DMS53 treated with DMSO at 0.1 percent for 48 hours (cell line): ENCODE measurements around the gene GOSR2.

Experiments used
- DNase-seq: peaks from one replicate; lab custom pipeline; 2025; ENCODE audit not compliant: unreplicated experiment; lab: John Stamatoyannopoulos, UW

GOSR2 gene

DNA sequence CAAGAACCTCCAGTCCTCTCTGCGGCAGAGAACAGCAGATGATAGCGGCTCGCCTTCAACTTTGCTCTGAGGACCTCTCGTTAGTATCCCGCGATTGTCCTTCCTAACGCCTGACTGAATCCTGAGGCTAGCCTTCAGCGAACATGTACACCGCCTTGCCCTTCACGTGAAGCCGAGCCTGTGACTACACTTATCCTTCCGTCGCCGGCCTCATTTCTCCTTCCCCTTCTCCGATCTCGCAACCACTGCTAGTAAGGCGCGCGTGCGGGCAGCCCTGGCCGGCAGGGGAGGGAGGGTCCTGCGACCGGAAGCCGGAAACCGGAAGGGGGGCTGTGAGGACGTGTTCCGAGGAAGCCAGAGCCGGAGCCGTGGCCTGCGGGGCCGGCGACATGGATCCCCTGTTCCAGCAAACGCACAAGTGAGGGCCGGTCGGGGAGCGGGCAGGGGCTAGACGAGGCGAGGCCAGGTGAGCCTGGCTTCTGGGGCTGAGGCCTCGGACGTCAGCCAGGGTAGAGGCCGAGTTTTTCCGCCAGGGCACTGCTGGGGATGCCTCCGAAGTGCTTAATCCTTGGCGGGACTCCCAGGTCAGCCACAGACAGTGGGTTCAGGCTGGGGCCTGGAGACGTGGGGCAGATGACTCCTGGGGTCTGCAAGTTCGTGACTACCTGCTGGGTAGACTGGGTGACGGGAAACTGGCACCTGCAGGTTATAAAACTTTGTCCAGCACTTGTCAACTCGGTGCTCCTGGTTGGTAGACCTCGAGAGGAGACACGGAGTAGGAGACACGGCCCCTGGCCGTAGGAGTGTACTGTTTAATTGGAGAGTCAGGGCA is at the start of gene GOSR2:
GOSR2 (plus strand) TSS at position 357 of the 832 bp plus-strand sequence; CDS start at position 390, 33 bp downstream.
- DNase-seq: peak; percentile 97

DNA sequence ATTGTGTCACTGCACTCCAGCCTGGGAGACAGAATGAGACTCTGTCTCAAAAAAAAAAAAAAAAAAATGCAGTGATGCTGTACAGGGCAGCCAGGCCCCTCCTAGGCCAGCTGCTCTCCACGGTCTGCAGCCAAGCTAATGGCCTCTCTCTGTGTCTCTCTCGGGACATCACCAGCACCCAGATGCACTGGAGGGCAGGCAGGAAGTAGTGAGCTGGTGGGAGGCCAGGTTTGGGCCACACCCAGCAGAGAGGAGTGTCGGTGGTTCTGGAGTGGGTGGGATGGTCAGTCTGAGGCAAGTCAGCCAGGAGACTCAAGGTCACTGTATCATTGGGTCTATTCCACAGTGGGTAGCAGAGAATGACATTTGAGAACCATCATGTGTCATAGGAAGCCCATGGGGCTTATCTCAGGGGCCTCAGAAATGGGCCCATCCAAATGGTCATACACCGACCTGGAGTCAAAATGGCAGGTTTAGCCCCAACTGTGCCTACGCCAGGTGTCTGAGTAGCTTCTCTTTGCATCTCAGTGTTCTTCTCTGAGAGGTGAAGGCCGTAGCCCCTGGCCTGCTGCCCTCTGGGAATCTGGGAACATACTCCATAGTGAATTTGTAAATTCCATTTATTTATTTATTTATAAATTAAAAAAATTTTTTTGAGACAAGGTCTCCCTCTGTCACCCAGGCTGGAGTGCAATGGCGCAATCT is 48.9 kb upstream of the GOSR2 start:
- DNase-seq: peak; percentile 39

DNA sequence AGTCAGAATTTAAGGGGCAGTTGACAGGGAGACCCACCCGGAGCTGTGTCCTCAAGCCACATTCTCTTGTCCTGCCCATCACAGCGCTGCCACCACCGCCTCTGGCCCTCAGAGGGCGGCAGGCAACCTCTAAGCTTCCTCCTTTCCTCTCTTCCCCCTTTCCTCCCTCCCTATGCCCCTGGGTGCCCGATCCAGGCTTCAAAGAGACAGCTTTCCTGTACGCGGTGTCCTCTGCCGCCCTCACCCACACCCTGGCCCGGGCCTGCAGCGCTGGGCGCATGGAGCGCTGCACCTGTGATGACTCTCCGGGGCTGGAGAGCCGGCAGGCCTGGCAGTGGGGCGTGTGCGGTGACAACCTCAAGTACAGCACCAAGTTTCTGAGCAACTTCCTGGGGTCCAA is 48.1 kb upstream of the GOSR2 start:
- no peak for DNase-seq

DNA sequence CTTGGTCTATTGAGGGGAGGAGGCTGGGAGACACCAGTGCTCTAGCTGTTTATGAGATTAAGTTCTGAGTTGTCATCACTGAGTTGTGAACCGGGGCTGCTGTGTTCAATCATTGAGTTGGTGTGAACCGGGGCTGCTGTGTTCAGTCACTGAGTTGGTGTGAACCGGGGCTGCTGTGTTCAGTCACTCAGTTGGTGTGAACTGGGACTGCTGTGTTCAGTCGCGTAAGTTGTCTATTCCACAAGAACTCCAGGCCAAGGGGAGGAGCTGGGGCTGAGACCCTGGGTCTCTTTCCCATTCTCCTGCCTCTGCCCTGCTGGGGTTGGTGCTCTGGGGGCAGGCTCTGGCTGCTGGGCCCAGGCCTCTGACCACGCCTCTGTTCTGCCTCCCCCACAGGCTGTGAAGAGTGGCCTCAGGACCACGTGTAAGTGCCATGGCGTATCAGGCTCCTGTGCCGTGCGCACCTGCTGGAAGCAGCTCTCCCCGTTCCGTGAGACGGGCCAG is 47.1 kb upstream of the GOSR2 start:
- no peak for DNase-seq

DNA sequence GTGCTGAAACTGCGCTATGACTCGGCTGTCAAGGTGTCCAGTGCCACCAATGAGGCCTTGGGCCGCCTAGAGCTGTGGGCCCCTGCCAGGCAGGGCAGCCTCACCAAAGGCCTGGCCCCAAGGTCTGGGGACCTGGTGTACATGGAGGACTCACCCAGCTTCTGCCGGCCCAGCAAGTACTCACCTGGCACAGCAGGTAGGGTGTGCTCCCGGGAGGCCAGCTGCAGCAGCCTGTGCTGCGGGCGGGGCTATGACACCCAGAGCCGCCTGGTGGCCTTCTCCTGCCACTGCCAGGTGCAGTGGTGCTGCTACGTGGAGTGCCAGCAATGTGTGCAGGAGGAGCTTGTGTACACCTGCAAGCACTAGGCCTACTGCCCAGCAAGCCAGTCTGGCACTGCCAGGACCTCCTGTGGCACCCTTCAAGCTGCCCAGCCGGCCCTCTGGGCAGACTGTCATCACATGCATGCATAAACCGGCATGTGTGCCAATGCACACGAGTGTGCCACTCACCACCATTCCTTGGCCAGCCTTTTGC is 46.5 kb upstream of the GOSR2 start:
- peak; percentile 97 for DNase-seq

DNA sequence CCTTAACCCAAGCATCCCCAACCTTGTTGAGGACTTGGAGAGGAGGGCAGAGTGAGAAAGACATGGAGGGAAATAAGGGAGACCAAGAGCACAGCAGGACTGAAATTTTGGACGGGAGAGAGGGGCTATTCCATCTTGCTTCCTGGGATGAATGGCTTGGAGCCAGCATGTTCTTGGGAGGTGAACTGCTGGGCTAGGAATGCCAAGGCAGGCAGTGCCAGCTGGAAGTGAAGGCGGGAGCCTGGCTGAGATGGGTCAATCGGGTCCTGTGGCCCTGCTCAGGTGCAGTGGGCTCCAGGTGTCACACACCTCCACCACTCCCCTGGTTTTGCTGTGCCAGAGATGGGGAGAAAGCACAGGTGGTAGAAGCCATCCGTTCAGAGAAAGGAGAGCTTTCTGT is 46.0 kb upstream of the GOSR2 start:
- no peak for DNase-seq

DNA sequence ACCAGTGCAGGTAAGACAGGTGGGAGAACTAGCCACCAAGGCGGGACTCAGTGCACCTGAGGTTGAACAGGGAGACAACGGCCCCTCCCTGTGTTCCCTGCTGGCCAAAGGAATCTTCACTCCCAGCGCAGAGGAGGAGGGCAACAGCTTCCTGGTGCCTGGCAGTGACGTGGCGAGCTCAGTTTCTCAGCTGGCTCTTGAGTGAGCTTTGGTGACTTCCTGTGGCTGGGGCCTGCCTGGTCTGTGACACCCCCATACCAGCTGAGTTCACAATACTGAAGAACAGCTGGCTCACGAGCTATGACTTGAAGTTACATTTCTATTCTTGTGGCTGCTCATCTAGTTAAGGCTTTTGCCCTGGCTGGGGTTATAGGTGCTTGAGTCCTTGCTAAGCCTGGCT is 45.5 kb upstream of the GOSR2 start:
- no peak for DNase-seq

DNA sequence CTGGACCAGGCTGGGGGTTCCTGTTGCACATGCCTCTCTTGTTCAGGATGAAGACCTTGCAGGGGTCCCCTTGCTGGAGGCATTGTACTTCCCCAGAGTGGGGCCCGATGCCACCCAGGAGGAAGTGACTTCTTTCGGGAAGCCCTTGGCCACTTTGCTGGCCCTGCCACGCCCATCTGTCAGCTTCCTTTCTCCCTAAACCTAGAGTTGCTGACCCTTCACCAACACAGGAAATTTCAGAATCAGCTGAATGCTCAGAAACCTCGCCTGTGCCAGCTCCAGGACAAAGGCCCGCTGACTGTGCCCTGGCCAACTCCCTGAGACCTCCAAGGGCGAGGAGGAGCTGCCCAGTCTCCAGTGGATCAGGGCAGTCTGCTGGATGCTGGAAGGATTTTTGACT is 44.9 kb upstream of the GOSR2 start:
- no peak for DNase-seq

DNA sequence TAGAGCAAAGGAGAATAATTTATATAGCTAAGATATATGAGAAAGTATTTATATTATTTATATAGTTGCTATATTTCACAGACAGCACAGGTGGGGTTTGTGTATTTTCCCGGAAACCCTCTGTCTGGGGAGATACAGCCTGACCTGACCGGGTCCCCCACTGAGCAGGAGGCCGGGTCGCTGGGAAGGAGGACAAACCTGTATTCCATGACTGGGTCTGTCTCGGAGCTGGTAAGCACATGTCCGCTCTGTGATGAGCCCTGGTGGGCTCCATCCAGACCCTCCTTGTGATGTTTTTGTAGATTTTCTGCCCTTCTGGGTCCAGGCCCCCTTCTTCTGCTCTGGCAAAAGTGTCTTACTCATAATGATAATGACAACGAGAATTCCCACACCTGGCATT is 43.9 kb upstream of the GOSR2 start:
- no peak for DNase-seq

DNA sequence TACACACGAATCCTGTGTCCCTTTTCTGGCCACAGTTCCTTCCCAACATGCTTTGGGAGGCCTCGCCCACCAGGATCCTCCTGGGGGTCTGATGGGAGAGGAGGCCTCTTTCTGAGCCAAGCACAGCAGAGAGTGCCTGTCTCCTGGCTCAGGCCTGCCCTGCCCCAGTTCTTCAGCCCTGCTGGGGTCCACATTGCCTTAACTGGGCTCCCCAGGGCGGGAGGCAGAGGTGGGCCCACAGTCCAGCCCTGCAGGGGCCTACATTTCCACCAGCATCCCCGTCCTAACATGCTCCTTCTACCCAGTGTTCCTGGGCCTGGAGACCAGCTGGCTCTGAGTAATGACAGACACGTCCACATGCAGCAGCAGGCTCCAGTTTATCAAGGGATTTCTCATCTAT is 41.9 kb upstream of the GOSR2 start:
- no peak for DNase-seq

DNA sequence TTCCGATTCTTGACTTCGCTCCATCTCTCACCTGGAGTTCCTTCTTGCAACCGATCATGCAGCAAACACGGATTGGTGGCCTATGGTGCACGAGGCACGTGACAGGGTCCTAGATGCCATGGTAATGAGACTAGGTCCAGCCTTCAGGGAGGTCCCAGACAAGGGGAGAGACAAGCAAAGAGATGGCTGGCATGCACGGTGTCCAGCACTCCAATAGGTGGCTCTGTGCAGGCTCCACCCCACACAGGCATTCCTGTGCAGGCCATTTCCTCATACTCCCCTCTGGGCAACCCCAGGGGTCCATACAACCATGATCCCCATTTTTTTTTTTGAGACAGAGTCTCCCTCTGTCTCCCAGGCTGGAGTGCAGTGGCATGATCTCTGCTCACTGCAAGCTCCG is 40.3 kb upstream of the GOSR2 start:
- DNase-seq: no peak

DNA sequence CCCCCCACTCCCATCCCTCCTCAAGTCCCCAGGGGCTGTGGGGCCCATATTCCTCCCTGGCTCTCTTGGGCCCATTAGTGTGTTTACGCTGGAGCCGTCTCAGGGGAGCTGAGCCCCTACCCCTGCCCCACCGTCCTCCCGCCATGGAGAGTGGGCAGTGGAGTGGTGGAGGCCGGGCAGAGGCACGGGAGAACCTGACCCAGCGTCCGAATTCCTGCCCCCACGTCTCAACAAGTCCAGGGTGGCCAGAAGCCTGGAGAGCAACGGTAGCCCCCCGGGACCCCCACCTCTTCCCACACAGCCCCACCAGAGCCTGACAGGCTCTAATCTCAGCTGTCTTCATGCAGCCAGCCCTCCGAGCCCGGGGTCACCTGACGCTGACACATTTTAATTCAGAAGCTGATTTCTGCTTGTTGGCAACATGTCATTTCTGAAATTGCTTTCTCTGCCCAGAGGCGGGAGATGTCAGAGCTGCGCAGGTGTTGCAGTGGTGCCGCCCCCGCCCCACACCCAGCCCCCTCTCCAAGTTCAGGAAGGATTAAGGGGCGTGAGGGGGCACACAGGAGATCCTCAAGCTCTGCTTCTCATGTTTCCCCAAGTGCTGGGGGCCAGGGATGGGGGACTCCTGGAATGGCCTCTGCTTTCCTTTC is 39.0 kb upstream of the GOSR2 start:
- DNase-seq: no peak

DNA sequence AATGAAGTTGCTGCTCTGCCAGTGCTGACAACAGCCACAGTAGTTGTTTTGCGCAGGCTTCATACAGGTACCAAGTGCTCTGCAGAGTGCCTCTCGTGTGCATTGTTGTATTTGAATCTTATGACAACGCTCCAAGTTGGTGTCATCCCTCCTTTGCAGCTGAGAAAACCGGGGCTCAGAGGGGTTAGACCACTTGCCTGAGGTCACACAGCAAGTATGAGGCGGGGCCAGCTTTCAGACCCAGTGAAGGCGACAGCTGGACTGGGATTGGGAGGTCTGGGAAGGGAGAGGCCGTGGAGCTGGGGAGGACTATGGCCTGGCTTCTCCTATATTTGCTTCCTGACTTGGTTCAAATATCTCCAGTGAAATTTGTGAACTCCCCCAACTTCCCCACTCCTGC is 38.4 kb upstream of the GOSR2 start:
- DNase-seq: no peak

DNA sequence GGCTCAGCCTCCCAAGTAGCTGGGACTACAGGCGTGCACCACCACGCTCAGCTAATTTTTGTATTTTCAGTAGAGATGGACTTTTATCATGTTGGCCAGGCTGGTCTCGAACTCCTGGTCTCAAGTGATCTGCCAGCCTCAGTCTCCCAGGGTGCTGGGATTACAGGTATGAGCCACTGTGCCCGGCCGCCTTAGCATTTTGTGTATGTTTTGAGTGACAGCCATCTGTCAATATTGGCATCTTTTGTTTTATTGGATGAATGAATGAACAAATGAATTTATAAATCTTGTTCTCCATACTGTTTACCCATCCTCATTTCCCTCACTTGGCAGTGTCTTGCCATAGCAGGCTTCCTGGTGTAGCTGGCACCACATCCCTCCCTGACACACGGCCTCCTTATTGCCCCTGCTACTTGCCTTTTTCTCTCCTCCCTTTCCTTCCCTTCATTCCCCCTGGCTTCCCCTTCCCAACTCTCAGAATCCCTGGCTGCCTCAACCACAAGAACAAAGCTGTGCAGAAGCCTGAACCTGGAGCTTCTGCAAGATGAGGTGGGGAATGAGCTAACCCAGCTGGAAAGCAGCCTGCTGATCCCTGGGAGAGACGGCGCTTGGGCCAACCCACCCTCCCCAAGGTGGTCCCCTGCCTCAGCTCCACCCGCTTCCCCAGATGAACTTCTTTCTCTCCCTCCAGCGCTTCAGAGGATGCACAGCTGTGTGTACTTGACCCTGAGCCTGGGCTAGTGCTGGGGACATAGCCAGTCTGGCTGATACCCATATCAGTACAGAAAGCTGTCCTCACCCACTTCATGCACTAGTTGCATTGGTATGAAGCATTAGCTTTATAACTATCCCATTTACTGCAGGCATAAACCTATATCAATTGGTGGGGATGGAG is 37.3 kb upstream of the GOSR2 start:
- DNase-seq: no peak

DNA sequence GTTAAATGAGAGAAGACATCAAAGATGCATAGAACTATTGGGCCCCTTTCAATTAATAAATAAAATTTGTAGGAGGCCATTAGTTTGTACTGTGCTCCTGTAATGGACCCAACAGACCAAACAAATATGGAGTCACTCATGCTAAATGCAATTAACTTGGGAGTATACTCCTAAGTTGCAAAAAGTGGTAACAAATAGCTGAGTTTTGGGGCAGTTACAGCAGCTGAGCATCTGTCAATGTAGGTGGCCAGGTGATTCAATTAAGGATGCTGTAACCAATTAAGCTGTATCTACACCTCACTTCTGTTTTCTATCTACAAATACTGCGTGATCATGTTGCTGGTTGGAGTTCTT is 36.7 kb upstream of the GOSR2 start:
- no peak for DNase-seq

DNA sequence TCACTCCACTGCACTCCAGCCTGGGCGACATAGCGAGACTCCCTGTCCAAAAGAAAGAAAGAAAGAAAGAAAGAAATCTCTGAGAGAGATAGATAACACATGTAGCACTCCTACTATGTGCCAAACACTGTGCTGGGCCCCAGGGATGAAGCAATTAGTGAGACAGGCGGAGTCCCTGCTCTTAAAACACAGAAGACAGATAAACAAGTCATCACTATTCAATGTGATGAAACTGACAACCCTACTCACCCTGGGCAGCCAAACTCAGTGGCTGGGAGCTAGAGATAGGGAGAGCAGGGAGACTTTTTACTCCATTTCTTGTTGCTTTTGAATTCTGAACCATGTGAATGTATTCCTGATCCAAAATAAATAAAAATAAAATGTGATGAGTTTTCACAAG is 35.2 kb upstream of the GOSR2 start:
- no peak for DNase-seq

DNA sequence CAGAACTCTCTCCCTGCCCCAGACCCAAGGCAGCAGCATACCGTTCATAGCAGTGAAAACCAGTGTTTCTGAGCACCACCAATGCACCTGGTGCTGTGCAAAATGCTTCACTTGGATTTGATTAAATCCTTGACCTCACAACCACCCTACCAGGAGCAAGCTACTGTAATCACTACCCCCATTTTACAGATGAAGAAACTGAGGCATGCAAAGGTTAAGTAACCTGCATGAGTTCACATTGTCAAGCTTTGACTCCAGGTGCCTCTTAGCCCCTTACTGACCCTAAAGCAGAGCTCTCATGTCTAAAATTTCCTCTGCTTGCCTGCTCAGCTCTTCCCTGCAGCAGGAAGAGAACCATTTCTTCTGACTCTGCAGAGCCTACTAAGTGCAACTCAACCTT is 34.2 kb upstream of the GOSR2 start:
- DNase-seq: no peak

DNA sequence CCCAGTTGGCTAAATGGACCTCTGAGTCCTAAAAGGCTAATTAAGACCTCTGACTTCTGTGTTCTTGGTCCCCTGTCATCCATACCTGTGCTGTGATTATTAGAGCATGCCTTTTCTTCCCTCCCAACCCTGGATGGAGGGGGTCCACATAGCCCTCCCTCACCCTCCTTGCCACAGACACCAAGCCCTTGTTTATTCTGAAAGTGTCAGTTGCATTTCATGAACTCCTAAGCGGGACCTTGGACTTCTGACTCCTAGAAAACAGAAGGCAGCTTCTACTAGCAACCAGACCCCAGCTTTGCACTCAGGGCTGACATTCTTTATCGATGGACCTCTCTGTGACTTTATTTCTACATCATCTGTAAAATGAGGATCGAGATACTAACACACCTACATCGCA is 33.4 kb upstream of the GOSR2 start:
- DNase-seq: no peak

DNA sequence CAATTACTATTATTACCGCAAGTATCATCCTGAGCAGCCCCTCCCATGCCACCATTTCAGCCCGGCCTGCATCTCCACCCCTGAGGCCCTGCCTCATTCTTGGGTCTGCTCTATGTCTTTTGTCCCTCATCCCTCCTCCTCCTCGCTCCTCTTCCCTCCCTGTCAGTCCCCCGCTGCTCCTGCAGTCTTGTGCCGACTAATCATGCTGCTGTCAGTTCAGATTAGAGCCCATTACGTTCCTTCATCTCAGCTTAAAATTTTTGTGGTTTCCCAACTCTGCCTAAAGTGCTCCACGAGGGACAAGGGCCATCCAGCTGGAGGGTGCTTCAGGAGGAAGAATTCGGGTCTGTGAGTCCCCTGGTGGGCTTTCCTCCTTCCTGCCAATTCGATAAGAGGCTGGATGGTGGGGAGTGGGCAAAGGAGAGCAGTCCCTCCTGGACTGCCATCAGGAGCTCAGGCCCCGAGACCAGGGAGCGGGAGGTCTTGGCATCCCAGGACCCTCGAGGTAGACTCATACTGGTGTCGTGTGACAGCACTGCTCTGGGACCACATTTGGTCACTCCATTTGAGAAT is 32.9 kb upstream of the GOSR2 start:
- DNase-seq: no peak

DNA sequence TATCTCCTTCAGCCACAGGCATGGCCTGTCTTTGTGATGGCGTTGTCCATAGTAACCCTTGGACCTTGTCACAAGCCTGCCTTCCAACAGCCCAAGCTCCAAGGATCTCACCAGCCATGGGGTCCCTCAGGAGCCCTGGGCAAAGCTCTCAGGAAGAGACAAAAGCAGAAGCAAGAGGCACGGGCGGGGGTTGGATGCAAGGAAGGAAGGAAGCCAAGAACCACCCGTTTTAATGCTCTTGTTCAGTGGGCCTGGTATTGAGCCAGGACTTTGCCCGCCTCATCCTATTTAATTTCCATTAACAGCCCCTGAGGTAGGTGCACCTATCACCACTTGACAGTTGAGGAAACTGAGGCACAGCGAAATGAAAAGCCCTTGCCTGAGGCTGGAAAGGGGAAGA is 32.3 kb upstream of the GOSR2 start:
- no peak for DNase-seq
